Uterus (tissue), 4 donors: ENCODE measurements around the gene SLC35E2B. TPM values are rescaled to one million over a fixed set of nuclear protein-coding genes. Genes with fewer than 3 reads are reported as not detected.

Source experiments
- DNase-seq, 2 donors: peaks; one replicate each; pipeline ENCODE4 v3.0.0-alpha.2; 2019 to 2020
- H3K27ac ChIP-seq, 2 donors: fragments of 200-600 bp; sonication (generic); 1 replicate in 1 of 2; 2 replicates in 1 of 2; pipeline ENCODE4 v1.5.1; 2016 to 2018
- H3K27me3 ChIP-seq, 2 donors: fragments of 200-600 bp; sonication (generic); one replicate each; pipeline ENCODE4 v1.5.1; 2018 to 2019; ENCODE audit warnings: control low read depth in 1 of 2
- H3K36me3 ChIP-seq, 2 donors: fragments of 200-600 bp; sonication (generic); one replicate each; pipeline ENCODE4 v1.5.1; 2019; ENCODE audit warnings: control low read depth in 1 of 2
- H3K4me1 ChIP-seq, 2 donors: fragments of 200-600 bp; sonication (generic); one replicate each; pipeline ENCODE4 v1.5.1; 2018 to 2019; ENCODE audit warnings: control low read depth in 1 of 2
- H3K4me3 ChIP-seq, 2 donors: fragments of 200-600 bp; sonication (generic); 1 replicate in 1 of 2; 2 replicates in 1 of 2; pipeline ENCODE4 v1.5.1; 2018 to 2019; ENCODE audit warnings: mild to moderate bottlenecking in 1 of 2
- H3K9me3 ChIP-seq, 2 donors: fragments of 200-600 bp; sonication (generic); one replicate each; pipeline ENCODE4 v1.5.1; 2019; ENCODE audit warnings: control low read depth in 1 of 2
- POLR2A ChIP-seq, 2 donors: fragments of 450-650 bp; IDR thresholded peaks; one replicate each; pipeline ENCODE4 v1.6.1; 2016; ENCODE audit warnings: antibody characterized with exemption in 2 of 2, mild to moderate bottlenecking in 1 of 2, moderate library complexity in 1 of 2
- intact Hi-C: fragments of 100-400 bp; cut with DNase I; formaldehyde crosslinking; loops from one replicate; pipeline ENCODE4 v1.15.1; 2023; ENCODE audit warnings: low total_unique reads
- total RNA-seq, 4 donors: library from RNA; depleted of rRNA in 3 of 4; stranded (reverse); fragments of >200 nt in 3 of 4; gene quantifications; one replicate each; pipeline versions ENCODE4 v1.1.0 to v1.2.4, GENCODE V29; 2014 to 2023
- TF ChIP-seq, protein P1 (sequence below), 4 experiments: fragments of 200-600 bp in 2 of 4; fragments of 450-650 bp in 2 of 4; sonication (generic) in 2 of 4; IDR thresholded peaks; one replicate each; pipeline ENCODE4 v1.5.1; 2016 to 2019; ENCODE audit warnings: antibody characterized with exemption in 4 of 4, mild to moderate bottlenecking in 2 of 4, moderate library complexity in 1 of 4
- donor health status: DM: yes; HTN: yes; CAD: no.

SLC35E2B gene
- total RNA-seq, 4 donors from 2014 or later: 19.1 to 59.2 (median 52.5) TPM

DNA sequence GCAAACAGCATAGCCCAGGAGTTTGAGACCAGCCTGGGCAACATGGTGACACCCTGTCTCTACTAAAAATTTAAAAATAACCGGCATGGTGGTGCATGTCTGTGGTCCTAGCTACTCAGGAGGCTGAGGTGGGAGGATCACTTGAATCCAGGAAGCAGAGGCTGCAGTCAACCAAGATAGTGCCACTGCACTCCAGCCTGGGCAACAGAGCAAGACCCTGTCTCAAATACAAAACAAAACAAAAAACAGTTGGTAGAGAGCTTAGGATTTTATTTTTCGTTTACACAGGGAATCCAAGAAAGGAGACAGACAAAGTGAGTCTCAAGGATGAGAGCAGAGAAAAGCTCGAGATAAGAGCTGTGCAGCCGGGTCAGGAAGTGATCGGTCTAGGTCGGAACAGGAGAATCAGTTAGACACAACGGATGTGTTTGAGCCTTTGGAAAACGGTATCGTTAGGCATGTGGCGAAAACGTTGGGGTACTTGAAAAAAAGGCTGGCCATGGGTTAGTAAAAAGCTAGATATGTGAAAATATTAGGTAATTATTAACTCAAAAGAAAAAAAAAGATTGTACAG is 79.0 kb downstream of the SLC35E2B start:
- H3K4me3 ChIP-seq: peak overlapping the region in 1 of 2 donors; percentile 83

DNA sequence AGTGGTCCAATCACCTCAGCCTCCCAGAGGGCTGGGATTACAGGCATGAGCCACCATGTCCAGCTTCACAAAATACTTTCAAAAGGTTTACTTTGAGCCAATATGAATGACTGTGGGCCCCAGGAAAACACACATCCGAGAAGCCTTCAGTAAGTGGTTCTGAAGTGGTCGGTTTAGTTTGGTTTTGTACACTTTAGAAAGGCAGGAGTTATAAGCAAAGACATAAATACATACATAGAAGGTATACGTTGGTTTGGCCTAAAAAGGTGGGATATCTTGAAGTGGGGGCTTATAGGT is 80.5 kb downstream of the SLC35E2B start:
- Histone ChIP-seq H3K9me3 (no peaks in the 10 kb centered on the region), H3K27me3 (no peaks in the 10 kb centered on the region), H3K4me1 (peaks cover 0 to 15% of the 10 kb centered on the region in 2 donors), H3K27ac (no peak overlapping the region), H3K36me3 (no peaks in the 10 kb centered on the region), H3K4me3 (no peak overlapping the region)
- no peak for TF ChIP-seq POLR2A (IDR thresholded peaks at IDR 0.05)
- TF ChIP-seq, protein P1, sequence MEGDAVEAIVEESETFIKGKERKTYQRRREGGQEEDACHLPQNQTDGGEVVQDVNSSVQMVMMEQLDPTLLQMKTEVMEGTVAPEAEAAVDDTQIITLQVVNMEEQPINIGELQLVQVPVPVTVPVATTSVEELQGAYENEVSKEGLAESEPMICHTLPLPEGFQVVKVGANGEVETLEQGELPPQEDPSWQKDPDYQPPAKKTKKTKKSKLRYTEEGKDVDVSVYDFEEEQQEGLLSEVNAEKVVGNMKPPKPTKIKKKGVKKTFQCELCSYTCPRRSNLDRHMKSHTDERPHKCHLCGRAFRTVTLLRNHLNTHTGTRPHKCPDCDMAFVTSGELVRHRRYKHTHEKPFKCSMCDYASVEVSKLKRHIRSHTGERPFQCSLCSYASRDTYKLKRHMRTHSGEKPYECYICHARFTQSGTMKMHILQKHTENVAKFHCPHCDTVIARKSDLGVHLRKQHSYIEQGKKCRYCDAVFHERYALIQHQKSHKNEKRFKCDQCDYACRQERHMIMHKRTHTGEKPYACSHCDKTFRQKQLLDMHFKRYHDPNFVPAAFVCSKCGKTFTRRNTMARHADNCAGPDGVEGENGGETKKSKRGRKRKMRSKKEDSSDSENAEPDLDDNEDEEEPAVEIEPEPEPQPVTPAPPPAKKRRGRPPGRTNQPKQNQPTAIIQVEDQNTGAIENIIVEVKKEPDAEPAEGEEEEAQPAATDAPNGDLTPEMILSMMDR (IDR thresholded peaks at IDR 0.05): no peak
- DNase-seq: no peak
- intact Hi-C loops: no loop called here

More for the DNA sequence above, 79.0 kb downstream of the SLC35E2B start:
- intact Hi-C loops: no loop called here
- Histone ChIP-seq H3K27ac (no peak overlapping the region), H3K9me3 (no peaks in the 10 kb centered on the region), H3K27me3 (no peaks in the 10 kb centered on the region), H3K36me3 (no peaks in the 10 kb centered on the region), H3K4me1 (peaks cover 0 to 21% of the 10 kb centered on the region in 2 donors)
- DNase-seq: no peak
- TF ChIP-seq POLR2A (IDR thresholded peaks at IDR 0.05): no peak
- TF ChIP-seq, protein P1 (IDR thresholded peaks at IDR 0.05): no peak

DNA sequence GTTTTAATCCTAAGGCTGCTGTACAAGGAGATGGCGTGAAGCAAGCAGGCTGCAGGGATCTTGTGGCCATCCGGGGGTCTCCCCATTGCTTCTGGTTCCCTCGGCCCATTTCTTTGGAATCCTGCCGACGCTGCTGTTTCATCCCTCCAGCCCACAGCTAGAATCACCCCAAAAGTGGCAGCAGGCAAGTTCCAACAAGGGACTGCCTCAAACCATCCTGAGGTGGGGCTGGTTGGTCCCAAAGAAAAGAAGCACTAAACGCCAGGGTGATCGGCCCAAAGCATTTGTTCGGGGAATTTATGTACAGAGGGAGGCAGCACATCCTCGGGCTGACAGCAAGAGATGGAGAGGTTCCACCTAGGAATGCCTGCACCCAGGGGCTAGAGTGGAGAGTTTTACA is 81.8 kb downstream of the SLC35E2B start:
- Histone ChIP-seq H3K4me3 (no peak overlapping the region), H3K9me3 (no peaks in the 10 kb centered on the region), H3K36me3 (no peaks in the 10 kb centered on the region), H3K4me1 (peaks cover 0 to 7% of the 10 kb centered on the region in 2 donors), H3K27me3 (no peaks in the 10 kb centered on the region), H3K27ac (no peak overlapping the region)
- TF ChIP-seq POLR2A (IDR thresholded peaks at IDR 0.05): no peak
- TF ChIP-seq, protein P1 (IDR thresholded peaks at IDR 0.05): no peak
- intact Hi-C loops: no loop called here
- DNase-seq: peak in 1 of 2 donors; percentile 14

DNA sequence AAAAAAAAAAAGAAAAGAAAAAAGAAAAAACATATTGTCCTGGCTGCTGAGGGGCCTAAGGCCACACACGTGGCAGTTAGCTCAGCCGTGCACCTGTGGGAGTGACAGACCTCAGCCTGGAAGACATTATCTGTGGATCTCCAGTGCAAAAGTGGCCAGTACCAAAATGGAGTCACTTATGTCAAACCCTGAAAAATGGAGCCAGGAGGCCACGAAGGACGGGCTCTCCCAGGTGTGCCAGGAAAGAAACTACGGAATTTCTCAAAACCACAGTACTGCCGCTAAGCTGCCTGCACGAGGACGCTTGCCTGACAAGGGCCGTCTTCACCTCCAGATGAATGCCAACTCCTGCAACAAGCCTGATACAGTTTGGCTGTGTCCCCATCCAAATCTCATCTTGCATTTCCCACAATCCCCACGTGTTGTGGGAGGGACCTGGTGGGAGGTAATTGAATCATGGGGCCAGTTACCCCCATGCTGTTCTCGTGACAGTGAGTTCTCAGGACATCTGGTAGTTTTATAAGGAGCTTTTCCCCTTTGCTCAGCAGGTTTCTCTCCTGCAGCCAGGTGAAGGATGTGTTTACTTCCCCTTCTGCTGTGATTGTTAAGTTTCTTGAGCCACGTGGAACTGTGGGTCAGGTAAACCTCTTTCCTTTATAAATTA is 82.6 kb downstream of the SLC35E2B start:
- Histone ChIP-seq H3K9me3 (no peaks in the 10 kb centered on the region), H3K4me1 (peaks cover 0 to 7% of the 10 kb centered on the region in 2 donors), H3K27me3 (no peaks in the 10 kb centered on the region), H3K36me3 (no peaks in the 10 kb centered on the region), H3K27ac (no peak overlapping the region), H3K4me3 (no peak overlapping the region)
- TF ChIP-seq, protein P1 (IDR thresholded peaks at IDR 0.05): no peak
- TF ChIP-seq POLR2A (IDR thresholded peaks at IDR 0.05): no peak
- intact Hi-C loops: no loop called here
- DNase-seq: no peak

Other genes with a start within 250 kb of the SLC35E2B start
- gene ATAD3C, start 243.1 kb downstream of the SLC35E2B start, total RNA-seq: 1 to 10 TPM in 2 of 4 donors, under 1 TPM in 1, not detected in 1; 0.77 to 3.8 (median 1.7) TPM
- gene ATAD3B, start 221.0 kb downstream of the SLC35E2B start, total RNA-seq: 10 to 100 TPM in 3 of 4 donors, 1 to 10 TPM in 1; 2.1 to 20.5 (median 17.8) TPM
- 10 to 100 TPM in 3 of 4 donors, 1 to 10 TPM in 1; 1.8 to 14.8 (median 11.7) TPM for gene ATAD3A, start 180.6 kb downstream of the SLC35E2B start, total RNA-seq
- gene TMEM240, start 152.2 kb downstream of the SLC35E2B start, total RNA-seq: 10 to 100 TPM in 1 of 4 donors, 1 to 10 TPM in 1, not detected in 2; 9.4 to 16.3 TPM
- 100 to 1,000 TPM in 2 of 4 donors, 10 to 100 TPM in 2; 44.0 to 273 (median 78.4) TPM for gene SSU72, start 117.9 kb downstream of the SLC35E2B start, total RNA-seq
- under 1 TPM in 2 of 4 donors, not detected in 2; 0.40 to 0.48 TPM for gene FNDC10, start 92.7 kb downstream of the SLC35E2B start, total RNA-seq
- gene MIB2, start 77.3 kb downstream of the SLC35E2B start, total RNA-seq: 10 to 100 TPM; 43.0 to 78.2 (median 57.6) TPM
- gene MMP23B, start 60.6 kb downstream of the SLC35E2B start, total RNA-seq: 10 to 100 TPM; 10.0 to 97.3 (median 43.7) TPM
- 10 to 100 TPM in 2 of 4 donors, 1 to 10 TPM in 2; 6.8 to 28.5 (median 11.8) TPM for gene CDK11B, start 33.8 kb downstream of the SLC35E2B start, total RNA-seq
- 10 to 100 TPM in 2 of 4 donors, 1 to 10 TPM in 2; 1.8 to 60.0 (median 7.5) TPM for gene CDK11A, start 31.6 kb upstream of the SLC35E2B start, total RNA-seq
- 10 to 100 TPM; 40.1 to 76.9 (median 51.8) TPM for gene NADK, start 85.7 kb upstream of the SLC35E2B start, total RNA-seq
- 100 to 1,000 TPM in 2 of 4 donors, 10 to 100 TPM in 2; 50.2 to 320 (median 104) TPM for gene GNB1, start 198.3 kb upstream of the SLC35E2B start, total RNA-seq
- gene CALML6, start 222.5 kb upstream of the SLC35E2B start, total RNA-seq: under 1 TPM in 1 of 4 donors, not detected in 3; 0.58 TPM
- gene TMEM52, start 226.5 kb upstream of the SLC35E2B start, total RNA-seq: 1 to 10 TPM in 1 of 4 donors, not detected in 3; 1.7 TPM